Measurements from ENCODE around the gene ZNF620. TPM values are rescaled to one million over a fixed set of nuclear protein-coding genes. Genes with fewer than 3 reads are reported as not detected.

ZNF620 gene
- total RNA-seq, 1 experiment from 2014 or later, result 2.5 TPM

Other genes with a start within 250 kb of the ZNF620 start
- gene EIF1B, start 196.3 kb upstream of the ZNF620 start, total RNA-seq (2014; rRNA removed), result 9.0 and 10.0 TPM in 2 replicates
- gene ENTPD3, start 118.9 kb upstream of the ZNF620 start, total RNA-seq (2014; rRNA removed), result 6.0 and 7.1 TPM in 2 replicates
- 543 and 624 TPM in 2 replicates for gene RPL14, start 48.7 kb upstream of the ZNF620 start, total RNA-seq (2014; rRNA removed)
- 3.5 and 6.0 TPM in 2 replicates for gene ZNF619, start 28.9 kb upstream of the ZNF620 start, total RNA-seq (2014; rRNA removed)
- 17.0 and 21.9 TPM in 2 replicates for gene ZNF621, start 18.9 kb downstream of the ZNF620 start, total RNA-seq (2014; rRNA removed)